HAP-1 (cell line): Measurements from ENCODE around the gene SUMF2.
"Not testable (repeated sequence)": the region's sequence is repeated elsewhere in the genome, so short reads cannot be mapped to it uniquely, and the experiment has no call there.

Experiments
- DNase-seq, 2 experiments: peaks; one replicate each; pipeline ENCODE4 v3.0.0-alpha.2; 2016 to 2020; ENCODE audit warnings: low spot score in 2 of 2
- H3K27me3 ChIP-seq: fragments of 250-450 bp; sonication (Bioruptor Pico); 2 replicates; pipeline ENCODE4 v1.5.1; 2020; ENCODE audit warnings: low read depth, mild to moderate bottlenecking, moderate library complexity
- H3K36me3 ChIP-seq: fragments of 250-450 bp; sonication (Bioruptor Pico); replicated peaks from 2 replicates; pipeline ENCODE4 v1.5.1; 2020; ENCODE audit warnings: mild to moderate bottlenecking
- H3K4me1 ChIP-seq: fragments of 250-450 bp; sonication (Bioruptor Pico); 2 replicates; pipeline ENCODE4 v1.5.1; 2020; ENCODE audit warnings: mild to moderate bottlenecking
- H3K4me3 ChIP-seq: fragments of 250-450 bp; sonication (Bioruptor Pico); 2 replicates; pipeline ENCODE4 v1.5.1; 2020; ENCODE audit warnings: mild to moderate bottlenecking, moderate library complexity
- H3K9me3 ChIP-seq: fragments of 250-450 bp; sonication (Bioruptor Pico); 2 replicates; pipeline ENCODE4 v1.5.1; 2020; ENCODE audit warnings: mild to moderate bottlenecking, moderate library complexity
- in situ Hi-C: fragments of 300-500 bp; cut with MboI; formaldehyde crosslinking; loops from 3 replicates; pipeline ENCODE4 v1.14.3; 2020; ENCODE audit warnings: low sequenced_read_pairs, inconsistent platforms, mixed read lengths

The SUMF2 gene

DNA sequence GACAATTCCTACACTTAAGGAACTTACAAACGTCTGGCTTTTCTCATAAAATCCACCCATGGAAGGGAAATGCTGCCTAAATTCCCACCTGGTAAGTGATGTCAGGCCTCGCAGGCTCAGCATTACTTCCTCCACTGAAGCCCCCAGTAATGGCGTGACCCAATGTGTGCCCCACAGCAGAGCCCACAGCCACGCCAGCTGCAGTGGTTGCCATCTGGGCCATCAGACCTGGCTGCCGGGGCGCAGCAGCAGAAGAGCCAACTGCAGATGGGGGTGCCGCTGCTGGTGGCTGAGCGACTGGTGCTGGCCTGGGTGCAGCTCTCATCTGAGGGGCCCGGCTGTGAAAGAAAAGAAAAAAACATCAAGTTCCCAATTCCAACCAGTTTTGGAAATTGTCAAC, 40.1 kb downstream of the SUMF2 start:
- not testable (repeated sequence) for H3K27me3 ChIP-seq, DNase-seq, H3K9me3 ChIP-seq, H3K4me3 ChIP-seq, H3K4me1 ChIP-seq
- in situ Hi-C loops = loop anchor here (10.0 kb wide), 1 partner anchor 739 kb away; the partner anchor contains the start of gene LANCL2
- peaks cover 55% of the 10 kb centered on the region for H3K36me3 ChIP-seq

DNA sequence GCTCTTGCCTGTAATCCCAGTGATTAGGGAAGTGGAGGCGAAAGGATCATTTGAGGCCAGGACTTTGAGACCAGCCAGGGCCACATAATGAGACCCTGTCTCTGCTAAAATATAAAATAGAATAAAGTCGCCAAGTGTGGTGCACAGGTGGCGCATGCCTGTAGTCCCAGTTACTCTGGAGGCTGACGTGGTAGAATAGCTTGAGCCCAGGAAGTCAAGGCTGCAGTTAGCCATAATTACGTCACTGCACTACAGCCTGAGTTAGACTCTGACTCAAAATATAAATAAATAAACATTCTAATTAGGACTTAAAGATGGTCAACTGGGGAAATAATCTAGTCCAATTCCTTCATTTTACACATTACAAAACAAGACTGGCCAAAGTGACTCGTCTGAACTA, 41.4 kb downstream of the SUMF2 start:
- H3K9me3 ChIP-seq = no peaks in the 10 kb centered on the region
- peak; percentile 14 to 25 for DNase-seq
- in situ Hi-C loops = loop anchor here (10.0 kb wide), 1 partner anchor 741 kb away; the partner anchor contains the start of gene LANCL2

DNA sequence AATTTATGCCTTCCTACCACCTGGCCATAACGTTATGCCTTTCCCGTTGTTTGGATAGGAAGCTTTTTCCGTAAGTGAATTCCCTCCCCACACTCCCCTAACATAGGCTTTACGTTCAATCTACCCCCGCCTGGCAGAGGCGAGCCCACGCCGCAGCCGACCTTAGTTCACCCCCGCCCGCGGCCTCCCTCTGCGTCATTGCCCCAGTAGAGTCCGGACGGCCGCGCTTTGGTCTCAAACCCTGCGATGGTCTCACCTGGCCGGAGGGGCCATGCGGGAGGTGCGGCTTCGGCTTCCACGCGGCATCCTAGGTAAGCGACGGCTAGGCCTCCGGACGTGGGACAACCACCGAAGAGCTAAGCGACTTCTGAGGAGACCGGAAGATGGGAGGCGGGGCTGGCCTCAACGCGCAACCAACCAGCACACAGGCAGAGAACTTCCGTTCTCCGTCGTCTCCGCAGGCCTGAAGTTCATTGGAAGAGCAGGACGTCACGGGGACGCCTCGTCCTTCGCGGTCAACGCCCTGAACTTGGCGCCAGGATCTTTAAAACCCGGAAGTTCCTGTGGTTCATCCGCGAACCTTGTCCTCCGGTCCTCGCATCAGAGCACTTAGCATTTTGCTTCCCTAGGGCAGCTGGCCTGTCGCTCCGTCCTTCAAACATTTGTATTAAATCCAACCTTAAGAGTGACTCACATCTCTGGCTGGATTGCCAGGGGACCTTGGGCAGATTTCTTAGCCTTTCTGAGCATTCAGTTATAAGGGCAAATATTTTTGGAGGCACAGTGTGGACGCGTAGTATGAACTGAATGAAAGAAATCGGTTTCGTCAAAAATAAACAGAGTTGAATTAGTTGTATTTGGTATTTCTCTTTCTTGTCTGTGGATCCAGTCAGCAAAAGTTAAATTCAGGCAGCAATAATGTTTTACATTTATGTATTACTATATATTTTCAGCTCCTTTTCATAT, 42.3 kb downstream of the SUMF2 start, which contains the start of gene CHCHD2:
TSS of gene CHCHD2 (minus strand) at position 369 of the 966 bp plus-strand sequence. CDS start at position 306, 63 bp downstream.
- in situ Hi-C loops = loop anchor here (10.0 kb wide), 1 partner anchor 742 kb away; the partner anchor contains the start of gene LANCL2
- Histone ChIP-seq H3K36me3 (peaks cover 32% of the 10 kb centered on the region), H3K4me3 (peak within 1 kb of the TSS; percentile 94), H3K9me3 (no peaks in the 10 kb centered on the region), H3K27me3 (no peaks in the 10 kb centered on the region), H3K4me1 (peaks cover 5% of the 10 kb centered on the region)
- DNase-seq = peak; percentile 96 to 98

More for the DNA sequence above, 41.4 kb downstream of the SUMF2 start:
- Histone ChIP-seq H3K27me3 (no peaks in the 10 kb centered on the region), H3K36me3 (peaks cover 41% of the 10 kb centered on the region), H3K4me1 (peaks cover 5% of the 10 kb centered on the region), H3K4me3 (peak overlapping the region; percentile 94)

DNA sequence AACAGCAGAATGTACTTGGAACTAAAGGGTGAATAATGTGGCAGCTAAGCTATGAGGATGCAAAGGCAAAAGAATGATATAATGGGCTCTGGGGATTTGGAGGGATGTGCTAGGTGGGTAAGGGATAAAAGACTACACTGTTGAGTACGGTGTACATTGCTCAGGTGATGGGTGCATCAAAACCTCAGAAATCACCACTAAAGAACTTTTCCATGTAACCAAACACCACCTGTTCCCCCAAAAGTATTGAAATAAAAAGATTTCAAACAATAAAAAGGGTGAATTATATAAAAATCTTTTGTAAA, 43.8 kb downstream of the SUMF2 start:
- no peak for DNase-seq
- peaks cover 17% of the 10 kb centered on the region for H3K36me3 ChIP-seq
- no peak overlapping the region for H3K4me3 ChIP-seq
- no peaks in the 10 kb centered on the region for H3K27me3 ChIP-seq
- no peaks in the 10 kb centered on the region for H3K9me3 ChIP-seq
- in situ Hi-C loops = loop anchor here (10.0 kb wide), 1 partner anchor 743 kb away; the partner anchor contains the start of gene LANCL2
- H3K4me1 ChIP-seq = peaks cover 5% of the 10 kb centered on the region

DNA sequence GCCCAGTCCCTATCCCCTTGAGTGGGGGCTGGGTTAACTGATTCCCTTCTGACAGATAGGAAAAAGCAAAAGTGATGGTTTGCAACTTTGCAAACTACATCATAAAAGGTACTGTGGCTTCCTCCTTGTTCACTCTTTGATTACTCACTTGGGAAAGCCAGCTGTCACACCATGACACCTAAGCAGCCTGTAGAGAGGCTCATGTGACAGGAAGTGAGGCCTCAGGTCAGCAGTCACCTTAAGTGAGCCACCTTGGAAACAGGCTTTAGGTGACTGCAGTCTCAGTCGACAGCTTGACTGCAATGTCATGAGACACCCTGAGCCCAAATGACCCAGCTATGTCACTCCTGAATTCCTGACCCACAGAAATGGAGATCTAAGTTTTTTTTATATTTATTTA, 46.5 kb downstream of the SUMF2 start:
- H3K9me3 ChIP-seq = no peaks in the 10 kb centered on the region
- 0 out of 2 replicates have a peak, but pooled peaks cover 2% of the 10 kb centered on the region for H3K36me3 ChIP-seq
- H3K27me3 ChIP-seq = no peaks in the 10 kb centered on the region
- DNase-seq = no peak
- in situ Hi-C loops = no loop called here
- H3K4me3 ChIP-seq = no peak overlapping the region
- H3K4me1 ChIP-seq = peaks cover 3% of the 10 kb centered on the region

DNA sequence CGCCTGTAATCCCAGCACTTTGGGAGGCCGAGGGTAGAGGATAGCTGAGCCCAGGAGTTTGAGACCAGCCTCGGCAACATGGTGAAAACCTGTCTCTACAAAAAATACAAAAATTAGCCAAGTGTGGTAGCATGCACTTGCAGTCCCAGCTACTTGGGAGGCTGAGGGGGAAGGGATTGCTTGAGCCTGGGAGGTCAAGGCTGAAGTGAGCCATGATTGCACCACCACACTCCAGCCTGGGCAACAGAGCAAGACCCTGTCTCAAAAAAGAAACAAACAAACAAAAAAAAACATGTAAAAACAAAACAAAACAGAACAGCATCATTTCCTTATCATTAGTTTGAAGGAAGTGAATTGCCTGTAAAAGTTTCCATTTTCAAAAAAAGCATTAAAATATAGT, 48.2 kb downstream of the SUMF2 start:
- H3K27me3 ChIP-seq, in situ Hi-C loops, H3K4me3 ChIP-seq, H3K4me1 ChIP-seq, H3K9me3 ChIP-seq, H3K36me3 ChIP-seq, DNase-seq: not testable (repeated sequence)

DNA sequence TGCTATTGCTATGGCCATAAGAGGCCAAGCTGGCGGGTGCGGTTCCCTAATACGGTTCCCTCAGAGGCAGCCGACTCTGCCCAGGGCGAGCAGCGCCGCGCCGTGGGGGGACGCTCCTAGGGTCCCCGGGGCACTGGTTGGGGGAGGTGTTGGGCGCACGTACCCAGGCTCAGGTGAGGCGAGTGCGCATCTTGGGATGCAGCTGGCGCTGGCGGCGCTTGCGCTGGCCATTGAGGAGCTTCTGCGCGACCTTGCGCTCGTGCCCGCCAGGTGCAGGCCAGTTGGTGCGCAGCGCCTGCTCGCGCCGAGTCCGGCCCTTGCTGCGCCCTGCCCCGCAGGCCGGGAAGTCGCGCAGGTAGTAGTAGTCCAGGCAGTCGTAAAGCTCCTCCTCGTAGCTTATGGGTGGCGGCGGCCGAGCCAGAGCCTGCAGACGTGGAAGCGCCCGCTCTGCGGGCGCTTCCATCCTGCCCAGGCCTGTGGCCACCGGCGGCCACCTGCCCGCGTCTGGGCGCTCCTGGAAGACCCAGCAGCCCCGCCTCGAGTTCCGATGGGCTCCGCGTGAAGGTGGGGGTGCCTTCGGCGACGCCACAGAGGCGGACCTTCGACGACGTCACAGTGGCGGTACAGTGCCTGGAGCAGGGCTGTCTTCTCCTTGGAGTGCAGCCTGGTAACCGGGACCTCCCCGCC, 51.9 kb downstream of the SUMF2 start, which contains the start of gene NUPR2:
TSS of gene NUPR2 (minus strand) at position 566 of the 687 bp plus-strand sequence. CDS start at position 463, 103 bp downstream.
- Histone ChIP-seq H3K9me3 (no peaks in the 10 kb centered on the region), H3K27me3 (no peaks in the 10 kb centered on the region), H3K4me3 (no peak within 1 kb of the TSS), H3K36me3 (no peaks in the 10 kb centered on the region), H3K4me1 (no peaks in the 10 kb centered on the region)
- in situ Hi-C loops = no loop called here
- no peak for DNase-seq

DNA sequence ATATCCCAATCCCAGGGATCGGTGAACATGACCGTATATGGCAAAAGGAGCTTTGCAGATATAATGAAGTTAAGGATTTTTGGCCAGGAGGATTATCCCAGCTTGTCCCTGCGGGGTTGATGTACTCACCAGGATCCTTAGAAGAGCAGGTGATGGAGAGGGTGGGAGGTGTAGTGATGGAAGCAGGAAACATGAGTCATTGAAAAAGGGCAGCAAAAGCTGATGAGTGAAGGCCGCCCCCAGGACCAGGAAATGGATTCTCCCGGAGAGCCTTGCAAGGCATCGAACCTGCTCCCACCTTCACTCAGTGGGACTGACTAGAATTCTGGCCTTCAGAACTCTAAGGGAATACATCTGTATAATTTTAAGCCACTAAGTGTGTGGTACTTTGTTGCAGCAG, 57.4 kb downstream of the SUMF2 start:
- in situ Hi-C loops = no loop called here
- DNase-seq = no peak
- H3K36me3 ChIP-seq = no peaks in the 10 kb centered on the region
- no peaks in the 10 kb centered on the region for H3K27me3 ChIP-seq
- H3K9me3 ChIP-seq = no peaks in the 10 kb centered on the region
- no peaks in the 10 kb centered on the region for H3K4me1 ChIP-seq
- H3K4me3 ChIP-seq = no peak overlapping the region

DNA sequence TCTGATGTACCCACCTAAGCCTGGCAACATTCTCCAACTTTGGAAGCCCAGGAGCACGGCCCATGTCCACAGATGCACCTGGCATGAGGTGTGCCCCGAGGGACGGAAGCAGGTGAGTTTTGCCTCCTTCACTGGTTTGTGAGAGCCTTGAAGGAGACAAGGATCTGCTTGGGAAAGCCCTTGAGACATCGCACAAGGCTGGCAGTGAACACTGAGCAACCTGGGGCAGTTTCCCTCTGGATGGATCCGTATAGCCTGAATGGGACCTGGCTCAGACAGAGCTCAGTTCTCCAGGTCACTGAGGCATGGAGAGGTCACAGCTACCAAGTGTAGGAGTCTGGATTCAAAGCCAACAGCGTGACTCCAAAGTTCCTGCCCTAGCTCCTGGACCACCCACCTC, 60.9 kb downstream of the SUMF2 start:
- Histone ChIP-seq H3K4me1 (no peaks in the 10 kb centered on the region), H3K27me3 (no peaks in the 10 kb centered on the region), H3K9me3 (no peaks in the 10 kb centered on the region), H3K36me3 (no peaks in the 10 kb centered on the region), H3K4me3 (no peak overlapping the region)
- no peak for DNase-seq
- in situ Hi-C loops = no loop called here

DNA sequence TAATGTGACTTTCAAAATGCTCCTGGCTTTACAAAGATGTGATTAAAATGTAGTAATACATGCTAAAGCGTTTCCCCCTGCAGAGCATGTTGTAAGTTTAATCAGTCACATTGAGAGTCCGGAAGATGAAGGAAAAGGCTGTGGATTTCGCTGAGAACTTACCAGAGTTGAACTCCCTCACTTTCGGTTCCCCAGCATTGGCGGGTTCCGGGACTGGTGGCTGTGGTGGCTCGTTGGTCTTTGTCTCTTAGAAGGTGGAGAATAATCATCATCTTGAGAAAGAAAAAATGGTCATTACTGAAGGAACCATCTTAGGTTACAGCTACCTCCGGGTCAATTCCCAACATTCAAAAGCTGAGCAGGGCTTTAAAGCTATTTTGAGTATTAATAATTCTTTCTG, 61.7 kb downstream of the SUMF2 start:
- Histone ChIP-seq H3K4me3 (no peak overlapping the region), H3K4me1 (no peaks in the 10 kb centered on the region), H3K27me3 (no peaks in the 10 kb centered on the region), H3K36me3 (no peaks in the 10 kb centered on the region), H3K9me3 (no peaks in the 10 kb centered on the region)
- in situ Hi-C loops = no loop called here
- no peak for DNase-seq

DNA sequence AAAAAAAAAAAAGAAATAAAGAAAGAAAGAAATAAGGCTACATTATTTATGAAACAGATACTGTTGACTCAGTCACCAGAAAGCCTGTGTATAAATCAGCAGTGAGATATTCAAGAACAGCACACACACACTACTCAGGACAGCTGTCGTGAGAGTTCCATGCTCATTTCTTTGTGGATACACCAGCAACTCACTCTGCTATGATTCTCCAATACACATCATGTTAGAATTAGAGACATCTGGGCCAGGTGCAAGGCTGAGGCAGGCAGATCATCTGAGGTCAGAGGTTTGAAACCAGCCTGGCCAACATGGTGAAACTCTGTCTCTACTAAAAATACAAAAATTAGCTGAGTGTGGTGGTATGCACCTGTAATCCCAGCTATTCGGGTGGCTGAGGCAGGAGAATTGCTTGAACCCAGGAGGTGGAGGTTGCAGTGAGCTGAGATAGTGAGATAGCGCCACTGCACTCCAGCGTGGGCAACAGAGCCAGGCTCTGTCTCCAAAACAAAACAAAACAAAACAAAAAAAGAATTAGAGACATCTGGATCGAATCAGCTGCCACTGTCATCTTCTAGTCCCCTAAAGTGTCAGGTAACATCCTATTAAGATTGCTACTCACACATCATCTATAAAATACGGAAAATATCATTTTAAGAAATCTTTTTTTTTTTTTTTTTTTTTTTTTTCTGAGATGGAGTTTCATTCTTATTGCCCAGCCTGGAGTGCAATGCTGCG, 63.3 kb downstream of the SUMF2 start:
- Histone ChIP-seq H3K4me3 (no peak overlapping the region), H3K27me3 (no peaks in the 10 kb centered on the region), H3K9me3 (no peaks in the 10 kb centered on the region), H3K36me3 (no peaks in the 10 kb centered on the region), H3K4me1 (no peaks in the 10 kb centered on the region)
- DNase-seq = no peak
- in situ Hi-C loops = no loop called here
